Activated naive CD4-positive, alpha-beta T cell treated with anti-CD3 and anti-CD28 coated beads, Interleukin-2, amount 10 ng/mL, durations not matched to agents 7 days and 5 days (primary cell): ENCODE measurements around the gene CBX8.

Experiments used
- CTCF ChIA-PET: fragments of 350-600 bp; sonication (Branson Sonifier 250); formaldehyde crosslinking; loops from one replicate; lab custom pipeline; 2021; ENCODE audit warnings: antibody characterized with exemption; lab: Charles Lee
- DNase-seq: peaks from one replicate; pipeline ENCODE4 v3.0.0-alpha.2; 2020
- H3K27ac Mint-ChIP-seq: one replicate; pipeline ENCODE4 v1.8.0; 2021; ENCODE audit warnings: mild to moderate bottlenecking, moderate library complexity, mixed read lengths
- H3K27me3 Mint-ChIP-seq: one replicate; pipeline ENCODE4 v1.8.0; 2021; ENCODE audit warnings: mild to moderate bottlenecking, mixed read lengths
- H3K36me3 Mint-ChIP-seq: one replicate; pipeline ENCODE4 v1.8.0; 2021; ENCODE audit warnings: mixed read lengths
- H3K4me1 Mint-ChIP-seq: one replicate; pipeline ENCODE4 v1.8.0; 2021; ENCODE audit warnings: mixed read lengths
- H3K4me3 Mint-ChIP-seq: one replicate; pipeline ENCODE4 v1.8.0; 2021; ENCODE audit warnings: mild to moderate bottlenecking, moderate library complexity, mixed read lengths
- H3K9me3 Mint-ChIP-seq: one replicate; pipeline ENCODE4 v1.8.0; 2021; ENCODE audit warnings: mixed read lengths

CBX8 gene

GRCh38 chr17:79832218-79833109 lies 35.6 kb upstream of the CBX8 start:
- peaks cover 25% of the 10 kb centered on the region for H3K27me3 Mint-ChIP-seq
- H3K36me3 Mint-ChIP-seq: peaks cover 22% of the 10 kb centered on the region
- no peak overlapping the region for H3K27ac Mint-ChIP-seq
- CTCF ChIA-PET: interaction anchor here (1.6 kb wide), 1 partner anchor 8 kb away, joined by 7 read pairs; no protein-coding TSS in a partner anchor
- H3K4me3 Mint-ChIP-seq: peak overlapping the region; percentile 28
- H3K9me3 Mint-ChIP-seq: no peaks in the 10 kb centered on the region
- H3K4me1 Mint-ChIP-seq: peaks cover 53% of the 10 kb centered on the region
- no peak for DNase-seq

- peaks cover 16% of the 10 kb centered on the region for H3K36me3 Mint-ChIP-seq
- peaks cover 25% of the 10 kb centered on the region for H3K27me3 Mint-ChIP-seq
- CTCF ChIA-PET: interaction anchor here (1.3 kb wide), 1 partner anchor 14 kb away, joined by 3 read pairs; no protein-coding TSS in a partner anchor
- no peak overlapping the region for H3K27ac Mint-ChIP-seq
- no peaks in the 10 kb centered on the region for H3K9me3 Mint-ChIP-seq
- no peak for DNase-seq
- peaks cover 53% of the 10 kb centered on the region for H3K4me1 Mint-ChIP-seq
- H3K4me3 Mint-ChIP-seq: no peak overlapping the region
These were observed 34.7 kb upstream of the CBX8 start for GRCh38 chr17:79831265-79832217.

- Mint-ChIP-seq H3K36me3 (peaks cover 16% of the 10 kb centered on the region), H3K4me3 (no peak overlapping the region), H3K9me3 (no peaks in the 10 kb centered on the region), H3K4me1 (peaks cover 54% of the 10 kb centered on the region), H3K27ac (no peak overlapping the region), H3K27me3 (peaks cover 33% of the 10 kb centered on the region)
- CTCF ChIA-PET: interaction anchor here (1.3 kb wide), 1 partner anchor 13 kb away, joined by 3 read pairs; no protein-coding TSS in a partner anchor
- DNase-seq: no peak
These were observed 33.9 kb upstream of the CBX8 start for GRCh38 chr17:79830763-79831264.

- no peak for DNase-seq
- H3K4me1 Mint-ChIP-seq: peaks cover 56% of the 10 kb centered on the region
- H3K4me3 Mint-ChIP-seq: no peak overlapping the region
- H3K9me3 Mint-ChIP-seq: no peaks in the 10 kb centered on the region
- CTCF ChIA-PET: interaction anchor here (1.3 kb wide), 1 partner anchor 12 kb away, joined by 3 read pairs; no protein-coding TSS in a partner anchor
- H3K27ac Mint-ChIP-seq: no peak overlapping the region
- peaks cover 14% of the 10 kb centered on the region for H3K36me3 Mint-ChIP-seq
- H3K27me3 Mint-ChIP-seq: peaks cover 36% of the 10 kb centered on the region
These were observed 33.4 kb upstream of the CBX8 start for GRCh38 chr17:79830303-79830702.

GRCh38 chr17:79829457-79829856 lies 32.6 kb upstream of the CBX8 start:
- Mint-ChIP-seq H3K4me1 (peaks cover 48% of the 10 kb centered on the region), H3K27me3 (peaks cover 43% of the 10 kb centered on the region), H3K4me3 (no peak overlapping the region), H3K27ac (no peak overlapping the region), H3K36me3 (peaks cover 7% of the 10 kb centered on the region), H3K9me3 (no peaks in the 10 kb centered on the region)
- CTCF ChIA-PET: no interaction called here
- DNase-seq: no peak

GRCh38 chr17:79829004-79829403 lies 32.1 kb upstream of the CBX8 start:
- Mint-ChIP-seq H3K36me3 (peaks cover 6% of the 10 kb centered on the region), H3K4me1 (peaks cover 48% of the 10 kb centered on the region), H3K9me3 (no peaks in the 10 kb centered on the region), H3K4me3 (no peak overlapping the region), H3K27ac (no peak overlapping the region), H3K27me3 (peaks cover 46% of the 10 kb centered on the region)
- CTCF ChIA-PET: interaction anchor here (1.0 kb wide), 1 partner anchor 21 kb away, joined by 3 read pairs; no protein-coding TSS in a partner anchor
- no peak for DNase-seq

GRCh38 chr17:79826841-79827578 lies 30.1 kb upstream of the CBX8 start:
- CTCF ChIA-PET: no interaction called here
- H3K27me3 Mint-ChIP-seq: peaks cover 63% of the 10 kb centered on the region
- H3K9me3 Mint-ChIP-seq: no peaks in the 10 kb centered on the region
- H3K4me3 Mint-ChIP-seq: no peak overlapping the region
- H3K27ac Mint-ChIP-seq: no peak overlapping the region
- H3K4me1 Mint-ChIP-seq: peaks cover 42% of the 10 kb centered on the region
- DNase-seq: no peak
- peaks cover 1% of the 10 kb centered on the region for H3K36me3 Mint-ChIP-seq

- no peak for DNase-seq
- CTCF ChIA-PET: interaction anchor here (0.6 to 1.9 kb wide), 3 partner anchors 11 to 18 kb away, joined by 3 to 6 read pairs (median 5); no protein-coding TSS in a partner anchor
- peaks cover 66% of the 10 kb centered on the region for H3K27me3 Mint-ChIP-seq
- H3K4me1 Mint-ChIP-seq: peaks cover 38% of the 10 kb centered on the region
- no peaks in the 10 kb centered on the region for H3K9me3 Mint-ChIP-seq
- no peaks in the 10 kb centered on the region for H3K36me3 Mint-ChIP-seq
- H3K4me3 Mint-ChIP-seq: peak overlapping the region; percentile 27
- H3K27ac Mint-ChIP-seq: no peak overlapping the region
These were observed 29.4 kb upstream of the CBX8 start for GRCh38 chr17:79826204-79826680.

GRCh38 chr17:79825580-79825921 lies 28.7 kb upstream of the CBX8 start:
- CTCF ChIA-PET: interaction anchor here (0.6 to 2.0 kb wide), 5 partner anchors 8 to 17 kb away, joined by 3 to 7 read pairs (median 5); no protein-coding TSS in a partner anchor
- peaks cover 66% of the 10 kb centered on the region for H3K27me3 Mint-ChIP-seq
- no peaks in the 10 kb centered on the region for H3K36me3 Mint-ChIP-seq
- H3K9me3 Mint-ChIP-seq: no peaks in the 10 kb centered on the region
- no peak overlapping the region for H3K4me3 Mint-ChIP-seq
- H3K27ac Mint-ChIP-seq: no peak overlapping the region
- DNase-seq: no peak
- H3K4me1 Mint-ChIP-seq: peaks cover 37% of the 10 kb centered on the region

GRCh38 chr17:79824893-79825579 lies 28.2 kb upstream of the CBX8 start:
- Mint-ChIP-seq H3K9me3 (no peaks in the 10 kb centered on the region), H3K27me3 (peaks cover 66% of the 10 kb centered on the region), H3K36me3 (no peaks in the 10 kb centered on the region), H3K27ac (no peak overlapping the region), H3K4me3 (no peak overlapping the region), H3K4me1 (peaks cover 37% of the 10 kb centered on the region)
- CTCF ChIA-PET: interaction anchor here (1.1 to 2.0 kb wide), 4 partner anchors 9 to 15 kb away, joined by 3 to 7 read pairs (median 6); no protein-coding TSS in a partner anchor
- DNase-seq: no peak

- H3K27ac Mint-ChIP-seq: no peak overlapping the region
- H3K36me3 Mint-ChIP-seq: no peaks in the 10 kb centered on the region
- no peak overlapping the region for H3K4me3 Mint-ChIP-seq
- H3K4me1 Mint-ChIP-seq: peaks cover 36% of the 10 kb centered on the region
- no peaks in the 10 kb centered on the region for H3K9me3 Mint-ChIP-seq
- CTCF ChIA-PET: interaction anchor here (2.0 kb wide), 1 partner anchor 9 kb away, joined by 7 read pairs; no protein-coding TSS in a partner anchor
- DNase-seq: no peak
- H3K27me3 Mint-ChIP-seq: peaks cover 69% of the 10 kb centered on the region
These were observed 27.4 kb upstream of the CBX8 start for GRCh38 chr17:79824234-79824633.

- no peak for DNase-seq
- no peaks in the 10 kb centered on the region for H3K36me3 Mint-ChIP-seq
- H3K4me1 Mint-ChIP-seq: peaks cover 23% of the 10 kb centered on the region
- H3K4me3 Mint-ChIP-seq: no peak overlapping the region
- CTCF ChIA-PET: interaction anchor here (1.0 kb wide), 2 partner anchors 18 to 23 kb away, joined by 3 read pairs; no protein-coding TSS in a partner anchor
- H3K27ac Mint-ChIP-seq: no peak overlapping the region
- H3K9me3 Mint-ChIP-seq: no peaks in the 10 kb centered on the region
- H3K27me3 Mint-ChIP-seq: peaks cover 84% of the 10 kb centered on the region
These were observed 25.8 kb upstream of the CBX8 start for GRCh38 chr17:79822583-79823124.
